BJ (cell line): ENCODE measurements around the gene HOMEZ. TPM values are rescaled to one million over a fixed set of nuclear protein-coding genes. Genes with fewer than 3 reads are reported as not detected.
"Not testable (repeated sequence)": the region's sequence is repeated elsewhere in the genome, so short reads cannot be mapped to it uniquely, and the experiment has no call there.

ENCODE experiments used
- CTCF ChIA-PET: fragments of 350-600 bp; formaldehyde crosslinking; extraction: SDS; loops from one replicate; lab custom pipeline; 2021; ENCODE audit warnings: antibody characterized with exemption, inconsistent platforms; lab: Yijun Ruan, JAX
- POLR2A ChIA-PET: fragments of 300-600 bp; sonication (Branson Sonifier 250); formaldehyde crosslinking; extraction: SDS; loops from one replicate; lab custom pipeline; 2021; ENCODE audit warnings: antibody characterized with exemption; lab: Charles Lee
- DNase-seq: peaks from one replicate; pipeline ENCODE4 v3.0.0-alpha.2; 2011; ENCODE audit warnings: low read depth
- H3K27me3 ChIP-seq: 2 replicates; pipeline ENCODE4 v1.6.0; 2011; ENCODE audit warnings: low read length; ENCODE audit not compliant: control insufficient read depth, insufficient read depth
- H3K36me3 ChIP-seq: 2 replicates; pipeline ENCODE4 v1.5.1; 2011; ENCODE audit warnings: low read length; ENCODE audit not compliant: control insufficient read depth, insufficient read depth
- H3K4me3 ChIP-seq: 2 replicates; pipeline ENCODE4 v1.5.1; 2011; ENCODE audit warnings: low read depth, mild to moderate bottlenecking, control low read depth, low read length
- CTCF ChIP-seq: IDR thresholded peaks from 2 replicates; pipeline ENCODE4 v1.5.1; 2011; ENCODE audit warnings: low read depth, mild to moderate bottlenecking, control low read depth, inconsistent platforms, low read length, moderate library complexity; ENCODE audit not compliant: insufficient read depth
- polyA plus RNA-seq: library from polyadenylated mRNA; depleted of rRNA; stranded (reverse); fragments of >200 nt; gene quantifications from 2 replicates; pipeline ENCODE4 v1.2.3, GENCODE V29; 2011

Gene HOMEZ
- polyA plus RNA-seq, 1 experiment, result 16.0 TPM

GRCh38 chr14:23275412-23275811 lies 10.5 kb downstream of the HOMEZ start:
- no peak for TF ChIP-seq CTCF
- ChIA-PET POLR2A (no interaction called here), CTCF (interaction anchor here (0.6 to 2.4 kb wide), 3 partner anchors 11 to 43 kb away, joined by 3 to 9 read pairs (median 8); no protein-coding TSS in a partner anchor)
- no peak overlapping the region for H3K4me3 ChIP-seq
- H3K36me3 ChIP-seq, result no peaks in the 10 kb centered on the region; the same call in 1 of the 2 replicates
- no peaks in the 10 kb centered on the region for H3K27me3 ChIP-seq
- DNase-seq, result no peak

GRCh38 chr14:23269193-23269592 lies 16.7 kb downstream of the HOMEZ start:
- no peak for TF ChIP-seq CTCF
- DNase-seq, result no peak
- POLR2A ChIA-PET, result interaction anchor here (0.6 kb wide), 1 partner anchor 37 kb away, joined by 3 read pairs; the partner anchor contains the start of gene BCL2L2
- Histone ChIP-seq H3K4me3 (no peak overlapping the region), H3K36me3 (no peaks in the 10 kb centered on the region), H3K27me3 (no peaks in the 10 kb centered on the region)
- CTCF ChIA-PET, result interaction anchor here (0.6 kb wide), 1 partner anchor 24 kb away, joined by 3 read pairs; no protein-coding TSS in a partner anchor

DNA sequence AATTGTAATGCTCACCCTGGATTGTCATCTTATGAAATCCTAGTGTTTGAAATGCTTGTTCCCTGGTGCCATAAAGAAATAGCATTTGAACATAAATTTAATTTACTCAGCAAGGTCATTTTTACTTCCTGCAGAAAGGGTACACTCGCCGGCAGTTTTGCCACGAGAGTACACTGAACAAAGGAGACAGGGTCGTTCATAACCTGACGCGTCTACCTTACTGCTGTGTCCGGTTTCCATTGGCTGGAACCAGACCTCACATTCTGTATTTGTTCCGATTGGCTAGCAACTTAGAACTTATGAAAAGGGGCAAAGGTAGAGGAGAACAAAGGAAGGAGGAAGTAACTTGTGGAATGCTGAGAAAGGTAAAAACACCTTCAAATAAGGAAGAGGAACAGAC lies 25.1 kb downstream of the HOMEZ start:
- H3K4me3 ChIP-seq, POLR2A ChIA-PET, DNase-seq, H3K36me3 ChIP-seq, H3K27me3 ChIP-seq: not testable (repeated sequence)
- CTCF ChIA-PET, result interaction anchor here (0.9 to 1.9 kb wide), 2 partner anchors 41 to 120 kb away, joined by 4 to 6 read pairs; no protein-coding TSS in a partner anchor

DNA sequence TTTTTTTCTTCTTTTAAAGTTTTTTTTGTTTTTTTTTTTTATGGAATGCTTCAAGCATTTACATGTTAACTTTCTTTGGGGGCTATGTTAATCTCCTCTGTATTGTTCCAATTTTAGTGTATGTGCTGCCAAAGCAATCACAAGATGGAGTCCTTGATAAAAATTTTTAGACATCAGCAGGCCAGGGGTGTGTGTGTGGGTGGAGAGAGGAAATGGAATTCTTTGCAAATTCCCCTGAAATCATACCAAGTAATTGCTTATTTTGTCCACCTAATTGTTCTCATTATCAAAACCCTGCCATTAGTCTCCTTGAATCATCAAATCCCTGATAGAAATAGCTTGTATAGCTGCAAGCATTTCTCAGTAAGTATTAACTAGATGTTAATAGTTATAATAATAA lies 26.5 kb downstream of the HOMEZ start:
- DNase-seq, result no peak
- Histone ChIP-seq H3K4me3 (no peak overlapping the region), H3K27me3 (peaks cover 7% of the 10 kb centered on the region; the same call in 1 of the 2 replicates), H3K36me3 (no peaks in the 10 kb centered on the region)
- no peak for TF ChIP-seq CTCF
- POLR2A ChIA-PET, result no interaction called here
- CTCF ChIA-PET, result interaction anchor here (0.6 to 1.9 kb wide), 3 partner anchors 13 to 310 kb away, joined by 3 to 6 read pairs (median 3); no protein-coding TSS in a partner anchor

DNA sequence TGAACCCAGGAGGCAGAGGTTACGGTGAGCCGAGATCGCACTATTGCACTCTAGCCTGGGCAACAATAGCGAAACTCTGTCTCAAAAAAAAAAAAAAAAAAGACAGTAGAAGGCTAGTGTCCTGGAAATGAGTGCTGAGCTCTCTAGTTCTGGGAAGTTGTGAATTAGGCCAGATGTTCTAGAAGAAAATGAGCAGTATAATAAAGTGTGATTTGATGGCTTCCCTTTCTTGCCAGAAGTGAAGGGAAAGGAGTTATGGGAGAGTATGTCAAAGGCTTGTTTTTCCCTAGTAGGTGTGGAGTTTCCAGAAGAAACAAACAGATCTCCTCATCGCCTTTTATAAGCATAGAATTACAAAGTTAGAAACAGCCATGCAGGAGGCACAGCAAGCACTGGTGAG lies 27.7 kb downstream of the HOMEZ start:
- no peak overlapping the region for H3K4me3 ChIP-seq
- no peaks in the 10 kb centered on the region for H3K36me3 ChIP-seq
- POLR2A ChIA-PET, result interaction anchor here (0.6 kb wide), 1 partner anchor 25 kb away, joined by 4 read pairs; no protein-coding TSS in a partner anchor
- CTCF ChIA-PET, result interaction anchor here (1.2 to 1.5 kb wide), 2 partner anchors 9 to 102 kb away, joined by 3 to 7 read pairs; no protein-coding TSS in a partner anchor
- no peak for TF ChIP-seq CTCF
- peaks cover 7% of the 10 kb centered on the region; the same call in 1 of the 2 replicates for H3K27me3 ChIP-seq
- no peak for DNase-seq
